SK-N-SH (cell line): ENCODE measurements around the gene TTC16. TPM values are rescaled to one million over a fixed set of nuclear protein-coding genes. Genes with fewer than 3 reads are reported as not detected.
"Not testable (repeated sequence)": the region's sequence is repeated elsewhere in the genome, so short reads cannot be mapped to it uniquely, and the experiment has no call there.

Experiments
- CTCF ChIA-PET: fragments of 300-600, 350-600 bp; formaldehyde crosslinking; extraction: SDS; loops from one replicate; lab custom pipeline; 2021; lab: Yijun Ruan, JAX
- POLR2A ChIA-PET: fragments of 350-600 bp; sonication (Branson Sonifier 250); formaldehyde crosslinking; extraction: SDS; loops from one replicate; lab custom pipeline; 2020; ENCODE audit warnings: antibody characterized with exemption, inconsistent platforms; lab: Yijun Ruan, JAX
- DNase-seq: peaks from one replicate; pipeline ENCODE4 v3.0.0; 2012
- H2AFZ ChIP-seq: fragments of 200-600 bp; sonication (generic); 2 replicates; pipeline ENCODE4 v1.8.1; 2016; ENCODE audit warnings: antibody characterized with exemption, mild to moderate bottlenecking, low read depth
- H3F3A ChIP-seq: fragments of 200-600 bp; sonication (generic); replicated peaks from 2 replicates; pipeline ENCODE3; 2016; ENCODE audit warnings: antibody characterized with exemption, mild to moderate bottlenecking; ENCODE audit not compliant: insufficient read depth
- H3K27ac ChIP-seq, 2 experiments: fragments of 200-500 bp in 1 of 2; fragments of 200-600 bp in 1 of 2; sonication (Bioruptor generic) in 1 of 2; sonication (generic), shearing (Covaris generic) in 1 of 2; 2 replicates each; pipeline versions ENCODE4 v1.5.1 to v1.6.1; 2014 to 2016; ENCODE audit warnings: low read depth in 2 of 2, inconsistent platforms in 1 of 2, low read length in 1 of 2, mild to moderate bottlenecking in 1 of 2, mixed read lengths in 1 of 2
- H3K27me3 ChIP-seq: fragments of 200-600 bp; sonication (generic), shearing (Covaris generic); 2 replicates; pipeline ENCODE4 v1.6.1; 2016; ENCODE audit warnings: mixed run types; ENCODE audit not compliant: insufficient read depth
- H3K36me3 ChIP-seq, 2 experiments: fragments of 200-500 bp in 1 of 2; fragments of 200-600 bp in 1 of 2; sonication (Bioruptor generic) in 1 of 2; sonication (generic) in 1 of 2; replicated peaks in 1 of 2; 2 replicates each; pipeline versions ENCODE3 to v1.5.1; 2014 to 2016; ENCODE audit warnings: low read length in 1 of 2, mild to moderate bottlenecking in 1 of 2; ENCODE audit not compliant: insufficient read depth in 2 of 2, control insufficient read depth in 1 of 2
- H3K4me1 ChIP-seq, 2 experiments: fragments of 200-500 bp in 1 of 2; fragments of 200-600 bp in 1 of 2; sonication (Bioruptor generic) in 1 of 2; sonication (generic), shearing (Covaris generic) in 1 of 2; 2 replicates each; pipeline versions ENCODE4 v1.5.1 to v1.6.1; 2014 to 2016; ENCODE audit warnings: low read depth in 1 of 2, low read length in 1 of 2, mixed run types in 1 of 2; ENCODE audit not compliant: insufficient read depth in 2 of 2, control insufficient read depth in 1 of 2
- H3K4me2 ChIP-seq: fragments of 200-600 bp; sonication (generic), shearing (Covaris generic); 2 replicates; pipeline ENCODE4 v1.6.1; 2017; ENCODE audit warnings: mixed run types
- H3K4me3 ChIP-seq, 2 experiments: fragments of 200-500 bp in 1 of 2; fragments of 200-600 bp in 1 of 2; sonication (Bioruptor generic) in 1 of 2; sonication (generic), shearing (Covaris generic) in 1 of 2; 2 replicates each; pipeline versions ENCODE4 v1.5.1 to v1.8.1; 2014 to 2016; ENCODE audit warnings: low read depth in 2 of 2, inconsistent platforms in 1 of 2, low read length in 1 of 2, mild to moderate bottlenecking in 1 of 2, mixed read lengths in 1 of 2, moderate library complexity in 1 of 2
- H3K79me2 ChIP-seq: fragments of 200-600 bp; sonication (generic); 2 replicates; pipeline ENCODE4 v1.8.1; 2017; ENCODE audit warnings: mild to moderate bottlenecking; ENCODE audit not compliant: insufficient read depth
- H3K9ac ChIP-seq: fragments of 200-600 bp; sonication (generic); 2 replicates; pipeline ENCODE4 v1.6.1; 2017; ENCODE audit warnings: mixed run types
- H3K9me2 ChIP-seq: fragments of 200-600 bp; sonication (generic); 2 replicates; pipeline ENCODE4 v1.6.1; 2017; ENCODE audit warnings: mixed run types
- H3K9me3 ChIP-seq: fragments of 200-600 bp; sonication (generic); 2 replicates; pipeline ENCODE4 v1.6.1; 2017; ENCODE audit warnings: mixed run types, mild to moderate bottlenecking, moderate library complexity
- H4K20me1 ChIP-seq: fragments of 200-600 bp; sonication (generic); 2 replicates; pipeline ENCODE4 v1.6.1; 2017; ENCODE audit warnings: mild to moderate bottlenecking, mixed run types; ENCODE audit not compliant: insufficient read depth
- FOSL2 ChIP-seq: IDR thresholded peaks from 2 replicates; pipeline ENCODE4 v1.4.0; 2012; ENCODE audit warnings: low read depth, mild to moderate bottlenecking, moderate library complexity, borderline replicate concordance
- GATA2 ChIP-seq: sonication (generic); formaldehyde crosslinking; IDR thresholded peaks from 2 replicates; pipeline ENCODE4 v1.5.0; 2020; ENCODE audit warnings: mild to moderate bottlenecking, missing genetic modification reagents
- WGBS: methylation state at CpG from one replicate; pipeline ENCODE4 v1.1.6; 2017; ENCODE audit warnings: low lambda C conversion rate; 5-methylcytosine and 5-hydroxymethylcytosine counted together
- polyA plus RNA-seq, 3 experiments: library from polyadenylated mRNA; depleted of rRNA; stranded (reverse); fragments of >200 nt; gene quantifications; 2 replicates each; pipeline ENCODE4 v1.2.3, GENCODE V29; 2012

The TTC16 gene
- polyA plus RNA-seq, 1 of the 3 experiments (the other 2 are of a cell fraction) = 0.05 TPM

DNA sequence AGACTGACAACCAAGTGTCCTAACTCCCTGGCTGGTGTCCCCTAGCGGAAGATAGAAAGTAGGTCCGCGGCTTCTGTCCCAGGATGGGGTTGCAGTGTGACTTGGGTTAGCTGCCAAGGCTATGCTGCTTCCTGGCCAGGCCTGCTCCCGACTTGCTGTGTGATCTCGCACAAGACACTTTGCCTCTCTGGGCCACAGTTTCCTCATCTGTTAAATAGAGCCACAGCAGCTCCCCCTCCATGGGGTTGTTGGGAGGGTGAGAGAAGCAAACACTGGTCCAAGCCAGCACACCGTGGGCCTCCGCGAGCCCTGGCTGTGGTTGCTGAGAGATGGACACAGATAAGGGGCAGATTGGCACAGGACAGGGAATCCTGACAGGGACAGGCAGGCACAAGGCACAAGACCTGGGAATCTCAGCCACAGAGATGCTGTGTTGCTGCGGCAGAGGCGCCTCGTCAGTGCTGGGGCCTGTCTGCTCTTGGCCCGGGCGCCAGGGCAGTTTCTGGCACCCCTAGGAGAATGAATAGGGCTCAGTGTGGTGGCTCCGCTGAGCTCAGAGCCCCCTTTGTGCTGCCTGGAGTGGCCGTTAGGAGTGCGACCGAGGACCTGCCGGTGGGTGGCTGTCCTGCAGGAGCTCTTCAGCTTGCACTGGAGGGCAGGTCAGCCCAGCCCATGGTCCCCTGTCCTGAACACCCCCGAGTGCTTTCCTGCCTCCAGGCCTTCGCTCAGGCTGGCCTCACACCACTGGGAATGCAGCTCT, 64.4 kb downstream of the TTC16 start:
- CTCF ChIA-PET = interaction anchor here (0.9 to 4.5 kb wide), 5 partner anchors 13 to 191 kb away, joined by 3 to 23 read pairs (median 7); partner anchors contain the start of gene TOR2A
- WGBS = 57% methylated on average over 8 of the region's 20 CpGs

DNA sequence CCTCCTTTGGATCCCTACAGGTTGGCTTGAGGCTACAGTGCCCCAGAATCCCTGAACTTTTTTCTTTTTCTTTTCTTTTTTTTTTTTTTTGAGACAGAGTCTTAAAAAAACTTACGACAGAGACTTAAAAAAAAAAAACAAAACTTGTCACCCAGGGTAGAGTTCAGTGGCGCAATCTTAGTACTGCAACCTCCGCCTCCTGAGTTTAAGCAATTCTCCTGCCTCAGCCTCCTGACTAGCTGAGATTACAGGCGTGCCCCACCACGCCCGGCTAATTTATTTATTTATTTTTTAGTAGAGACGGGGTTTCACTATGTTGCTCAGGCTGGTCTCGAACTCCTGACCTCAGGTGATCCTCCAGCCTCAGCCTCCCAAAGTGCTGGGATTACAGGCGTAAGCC, 65.0 kb downstream of the TTC16 start:
- H3K4me1 ChIP-seq = peaks cover 0 to 21% of the 10 kb centered on the region in 2 experiments; a peak in 1 of 4 replicates
- not testable (repeated sequence) for H3K36me3 ChIP-seq, H4K20me1 ChIP-seq, H3K4me2 ChIP-seq, H3K9ac ChIP-seq, H3K9me3 ChIP-seq, H3K79me2 ChIP-seq, H3K27me3 ChIP-seq, H3K27ac ChIP-seq, H3F3A ChIP-seq, DNase-seq, H3K9me2 ChIP-seq, H2AFZ ChIP-seq, H3K4me3 ChIP-seq
- 88% methylated on average over 9 of the region's 9 CpGs for WGBS
- ChIA-PET CTCF (interaction anchor here (0.9 to 4.5 kb wide), 4 partner anchors 16 to 192 kb away, joined by 3 to 23 read pairs (median 13); partner anchors contain the start of gene TOR2A), POLR2A (interaction anchor here (1.2 kb wide), 1 partner anchor 25 kb away, joined by 3 read pairs; no protein-coding TSS in a partner anchor)

More for the DNA sequence above, 64.4 kb downstream of the TTC16 start:
- H3K27me3 ChIP-seq = no peaks in the 10 kb centered on the region
- H3K4me3 ChIP-seq = no peak overlapping the region
- no peak overlapping the region for H3K9ac ChIP-seq
- no peaks in the 10 kb centered on the region for H3K9me3 ChIP-seq
- H3K36me3 ChIP-seq = no peaks in the 10 kb centered on the region
- no peaks in the 10 kb centered on the region for H3F3A ChIP-seq
- POLR2A ChIA-PET = interaction anchor here (1.2 kb wide), 1 partner anchor 24 kb away, joined by 3 read pairs; no protein-coding TSS in a partner anchor
- H3K27ac ChIP-seq = no peak overlapping the region
- peaks cover 0 to 21% of the 10 kb centered on the region in 2 experiments; a peak in 1 of 4 replicates for H3K4me1 ChIP-seq
- no peaks in the 10 kb centered on the region for H3K9me2 ChIP-seq
- no peak overlapping the region for H3K4me2 ChIP-seq
- H2AFZ ChIP-seq = no peak overlapping the region
- TF ChIP-seq GATA2 (CRISPR knock-in tag) = peak; percentile 73
- no peak for TF ChIP-seq FOSL2
- DNase-seq = peak; percentile 56
- H3K79me2 ChIP-seq = no peaks in the 10 kb centered on the region
- H4K20me1 ChIP-seq = no peaks in the 10 kb centered on the region

Other genes with a start within 250 kb of the TTC16 start
- gene STXBP1, start 103.8 kb upstream of the TTC16 start, polyA plus RNA-seq (2012; rRNA removed) = 33.0 and 44.3 TPM in 2 replicates
- gene CFAP157, start 9.1 kb upstream of the TTC16 start, polyA plus RNA-seq (2012; rRNA removed) = 0.19 and 0.25 TPM in 2 replicates
- 41.1 and 42.2 TPM in 2 replicates for gene PTRH1, start 416 bp upstream of the TTC16 start, polyA plus RNA-seq (2012; rRNA removed)
- gene TOR2A, start 19.2 kb downstream of the TTC16 start, polyA plus RNA-seq (2012; rRNA removed) = 11.9 and 17.2 TPM in 2 replicates
- 0.15 and 0.52 TPM in 2 replicates for gene SH2D3C, start 62.6 kb downstream of the TTC16 start, polyA plus RNA-seq (2012; rRNA removed)
- gene CDK9, start 70.0 kb downstream of the TTC16 start, polyA plus RNA-seq (2012; rRNA removed) = 82.7 and 108 TPM in 2 replicates
- 82.3 and 82.7 TPM in 2 replicates for gene FPGS, start 86.8 kb downstream of the TTC16 start, polyA plus RNA-seq (2012; rRNA removed)
- gene ENG, start 138.6 kb downstream of the TTC16 start, polyA plus RNA-seq (2012; rRNA removed) = 8.8 and 18.8 TPM in 2 replicates
- gene AK1, start 161.6 kb downstream of the TTC16 start, polyA plus RNA-seq (2012; rRNA removed) = 103 and 125 TPM in 2 replicates
- gene ST6GALNAC6, start 183.5 kb downstream of the TTC16 start, polyA plus RNA-seq (2012; rRNA removed) = 34.8 and 47.5 TPM in 2 replicates
- 28.4 and 30.2 TPM in 2 replicates for gene ST6GALNAC4, start 201.0 kb downstream of the TTC16 start, polyA plus RNA-seq (2012; rRNA removed)
- 4.0 and 6.1 TPM in 2 replicates for gene PIP5KL1, start 214.7 kb downstream of the TTC16 start, polyA plus RNA-seq (2012; rRNA removed)
- 106 and 117 TPM in 2 replicates for gene DPM2, start 221.8 kb downstream of the TTC16 start, polyA plus RNA-seq (2012; rRNA removed)